Measurements from ENCODE around the gene COLQ. TPM values are rescaled to one million over a fixed set of nuclear protein-coding genes. Genes with fewer than 3 reads are reported as not detected.

COLQ gene
- total RNA-seq, 1 experiment from 2014 or later: 0.64 TPM

GRCh38 chr3:15523660-15524417 is 2.3 kb upstream of the COLQ start:
- intact Hi-C loops (cut with micrococcal nuclease; ENCODE audit: unreplicated experiment) (no loop called here), in situ Hi-C loops (cut with HindIII; ENCODE audit: low pct_unique_long_range_greater_than_20kb, low sequenced_read_pairs) (no loop called here)
- no peak overlapping the region for H3K4me3 ChIP-seq (ENCODE audit: low read depth in 2 of 2, low read length in 2 of 2)
- ChIA-PET POLR2A (no interaction called here), CTCF (no interaction called here)
- no peak for TF ChIP-seq POLR2AphosphoS5 (IDR thresholded peaks at IDR 0.05; ENCODE audit: low read depth, low read length)
- TF ChIP-seq SIN3A (IDR thresholded peaks at IDR 0.05; ENCODE audit: borderline replicate concordance, insufficient read depth, low read depth, low read length): no peak
- no peak for TF ChIP-seq CTCF (IDR thresholded peaks at IDR 0.05)
- TF ChIP-seq TCF7L2 (IDR thresholded peaks at IDR 0.05; ENCODE audit: low read depth, low read length): no peak
- TF ChIP-seq REST (IDR thresholded peaks at IDR 0.05; ENCODE audit: insufficient read depth in 1 of 2, low read depth in 2 of 2, low read length in 1 of 2): no peak
- no peak overlapping the region for H3K27ac ChIP-seq (ENCODE audit: low read length)
- no peaks in the 10 kb centered on the region for H3K4me1 ChIP-seq (ENCODE audit: control insufficient read depth, insufficient read depth, low read length)
- no peak for ATAC-seq
- no peak for DNase-seq (ENCODE audit: low read depth, low spot score)
- no peaks in the 10 kb centered on the region for H3K9me3 ChIP-seq (ENCODE audit: control insufficient read depth, insufficient read depth, low read depth, low read length)
- no TSS peak for BruUV-seq (replicated peaks)
- H3K27me3 ChIP-seq (ENCODE audit: control insufficient read depth, insufficient read depth, low read length): no peaks in the 10 kb centered on the region
- no peaks in the 10 kb centered on the region for H3K36me3 ChIP-seq (ENCODE audit: control insufficient read depth, insufficient read depth, low read length)

GRCh38 chr3:15522016-15522415 is 510 bp upstream of the COLQ start:
- DNase-seq (ENCODE audit: low read depth, low spot score) (no peak), ATAC-seq (no peak)
- H3K27me3 ChIP-seq (ENCODE audit: control insufficient read depth, insufficient read depth, low read length): no peaks in the 10 kb centered on the region
- H3K9me3 ChIP-seq (ENCODE audit: control insufficient read depth, insufficient read depth, low read depth, low read length): no peaks in the 10 kb centered on the region
- no peak for TF ChIP-seq SIN3A (IDR thresholded peaks at IDR 0.05; ENCODE audit: borderline replicate concordance, insufficient read depth, low read depth, low read length)
- no peak for TF ChIP-seq CTCF (IDR thresholded peaks at IDR 0.05)
- TF ChIP-seq POLR2AphosphoS5 (IDR thresholded peaks at IDR 0.05; ENCODE audit: low read depth, low read length): no peak
- no peak for TF ChIP-seq TCF7L2 (IDR thresholded peaks at IDR 0.05; ENCODE audit: low read depth, low read length)
- TF ChIP-seq REST (IDR thresholded peaks at IDR 0.05; ENCODE audit: insufficient read depth in 1 of 2, low read depth in 2 of 2, low read length in 1 of 2): no peak
- H3K36me3 ChIP-seq (ENCODE audit: control insufficient read depth, insufficient read depth, low read length): no peaks in the 10 kb centered on the region
- intact Hi-C loops (cut with micrococcal nuclease; ENCODE audit: unreplicated experiment) (no loop called here), in situ Hi-C loops (cut with HindIII; ENCODE audit: low pct_unique_long_range_greater_than_20kb, low sequenced_read_pairs) (no loop called here)
- no peaks in the 10 kb centered on the region for H3K4me1 ChIP-seq (ENCODE audit: control insufficient read depth, insufficient read depth, low read length)
- BruUV-seq (replicated peaks): no TSS peak
- H3K27ac ChIP-seq (ENCODE audit: low read length): no peak overlapping the region
- ChIA-PET CTCF (no interaction called here), POLR2A (no interaction called here)
- no peak overlapping the region for H3K4me3 ChIP-seq (ENCODE audit: low read depth in 2 of 2, low read length in 2 of 2)
